Left lung (tissue), 10 donors: ENCODE data around the gene TFDP1. TPM values are rescaled to one million over a fixed set of nuclear protein-coding genes. Genes with fewer than 3 reads are reported as not detected.

Experiments
- ATAC-seq: fragments of 200-7000 bp; cut with Tn5 transposase; one replicate; pipeline ENCODE4 v1.9.1; 2020; ENCODE audit warnings: moderate library complexity
- DNase-seq, 4 donors: peaks; one replicate each; pipeline ENCODE4 v3.0.0-alpha.2; 2013 to 2020
- H3K27ac ChIP-seq, 2 donors: fragments of 200-600 bp; sonication (generic) in 1 of 2; one replicate each; pipeline versions ENCODE4 v1.5.0 to v1.8.0; 2020 to 2021
- H3K27me3 ChIP-seq, 2 donors: fragments of 200-600 bp; sonication (generic) in 1 of 2; one replicate each; pipeline versions ENCODE4 v1.5.0 to v1.8.0; 2020 to 2021
- H3K36me3 ChIP-seq, 2 donors: fragments of 200-600 bp; sonication (generic) in 1 of 2; one replicate each; pipeline versions ENCODE4 v1.5.0 to v1.8.0; 2020 to 2021
- H3K4me1 ChIP-seq, 2 donors: fragments of 200-600 bp; one replicate each; pipeline ENCODE4 v1.8.0; 2021
- H3K4me3 ChIP-seq, 2 donors: fragments of 200-600 bp; sonication (generic) in 1 of 2; one replicate each; pipeline versions ENCODE4 v1.5.0 to v1.8.0; 2020 to 2021; ENCODE audit warnings: mild to moderate bottlenecking in 1 of 2
- H3K9me3 ChIP-seq, 2 donors: fragments of 200-600 bp; sonication (generic) in 1 of 2; one replicate each; pipeline versions ENCODE4 v1.5.0 to v1.8.0; 2020 to 2021
- intact Hi-C, 2 donors: fragments of 100-400 bp; cut with DNase I; formaldehyde crosslinking; loops; one replicate each; pipeline versions ENCODE4 v1.11.2 to v1.14.2; 2022
- polyA plus RNA-seq, 6 donors: library from polyadenylated mRNA; unstranded; fragments of 120-200 nt; gene quantifications; one replicate each; pipeline ENCODE4 v1.2.1, GENCODE V29; 2013; ENCODE audit not compliant: insufficient read length in 6 of 6
- total RNA-seq, 2 donors: library from RNA; stranded (reverse); fragmentation: NEBNext Ultra II Directional; extraction: Animal tissue kit (Norgen Biotek cat#: 25700); gene quantifications; one replicate each; pipeline ENCODE4 v1.2.1, GENCODE V29; 2021
- TF ChIP-seq, protein P1 (sequence below), 2 donors: fragments of 200-600 bp; sonication (generic) in 1 of 2; IDR thresholded peaks; one replicate each; pipeline versions ENCODE4 v1.5.0 to v1.8.0; 2021; ENCODE audit warnings: antibody characterized with exemption in 2 of 2
- donor health status: DM: no; HTN: yes; CAD: no.
- donor health status: DM: no; HTN: no; CAD: no.

TFDP1 gene
- total and polyA plus RNA-seq, 8 donors = 48.8 to 99.5 (median 81.7) TPM

DNA sequence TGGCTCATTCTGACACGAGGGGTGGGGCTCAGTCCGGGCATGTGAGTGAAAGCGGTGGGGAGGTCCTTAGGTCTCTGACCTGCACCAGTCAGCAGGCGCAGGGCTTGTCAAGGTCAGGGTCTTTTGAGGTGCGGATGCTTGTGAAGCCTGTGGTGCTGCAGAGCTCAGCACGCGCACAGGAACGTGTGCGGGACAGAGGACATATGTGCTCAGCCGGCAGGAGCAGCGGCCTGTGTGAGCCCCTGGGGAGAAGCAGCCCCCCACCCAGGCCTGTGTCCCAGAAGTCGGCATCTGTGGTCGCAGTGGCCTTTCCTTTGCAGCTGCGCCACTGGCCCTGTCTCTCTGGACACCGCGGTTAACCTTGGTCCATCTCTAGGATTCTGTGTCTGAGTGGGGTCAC lies 42.6 kb downstream of the TFDP1 start:
- H3K4me3 ChIP-seq = no peak overlapping the region
- H3K27me3 ChIP-seq = no peaks in the 10 kb centered on the region
- TF ChIP-seq, protein P1, sequence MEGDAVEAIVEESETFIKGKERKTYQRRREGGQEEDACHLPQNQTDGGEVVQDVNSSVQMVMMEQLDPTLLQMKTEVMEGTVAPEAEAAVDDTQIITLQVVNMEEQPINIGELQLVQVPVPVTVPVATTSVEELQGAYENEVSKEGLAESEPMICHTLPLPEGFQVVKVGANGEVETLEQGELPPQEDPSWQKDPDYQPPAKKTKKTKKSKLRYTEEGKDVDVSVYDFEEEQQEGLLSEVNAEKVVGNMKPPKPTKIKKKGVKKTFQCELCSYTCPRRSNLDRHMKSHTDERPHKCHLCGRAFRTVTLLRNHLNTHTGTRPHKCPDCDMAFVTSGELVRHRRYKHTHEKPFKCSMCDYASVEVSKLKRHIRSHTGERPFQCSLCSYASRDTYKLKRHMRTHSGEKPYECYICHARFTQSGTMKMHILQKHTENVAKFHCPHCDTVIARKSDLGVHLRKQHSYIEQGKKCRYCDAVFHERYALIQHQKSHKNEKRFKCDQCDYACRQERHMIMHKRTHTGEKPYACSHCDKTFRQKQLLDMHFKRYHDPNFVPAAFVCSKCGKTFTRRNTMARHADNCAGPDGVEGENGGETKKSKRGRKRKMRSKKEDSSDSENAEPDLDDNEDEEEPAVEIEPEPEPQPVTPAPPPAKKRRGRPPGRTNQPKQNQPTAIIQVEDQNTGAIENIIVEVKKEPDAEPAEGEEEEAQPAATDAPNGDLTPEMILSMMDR (IDR thresholded peaks at IDR 0.05) = no peak
- DNase-seq = peak in 1 of 4 donors; percentile 17
- H3K9me3 ChIP-seq = no peaks in the 10 kb centered on the region
- H3K36me3 ChIP-seq = peaks cover 0 to 74% of the 10 kb centered on the region in 2 donors
- intact Hi-C loops = no loop called here
- no peak overlapping the region for H3K27ac ChIP-seq
- ATAC-seq = no peak
- no peaks in the 10 kb centered on the region for H3K4me1 ChIP-seq

DNA sequence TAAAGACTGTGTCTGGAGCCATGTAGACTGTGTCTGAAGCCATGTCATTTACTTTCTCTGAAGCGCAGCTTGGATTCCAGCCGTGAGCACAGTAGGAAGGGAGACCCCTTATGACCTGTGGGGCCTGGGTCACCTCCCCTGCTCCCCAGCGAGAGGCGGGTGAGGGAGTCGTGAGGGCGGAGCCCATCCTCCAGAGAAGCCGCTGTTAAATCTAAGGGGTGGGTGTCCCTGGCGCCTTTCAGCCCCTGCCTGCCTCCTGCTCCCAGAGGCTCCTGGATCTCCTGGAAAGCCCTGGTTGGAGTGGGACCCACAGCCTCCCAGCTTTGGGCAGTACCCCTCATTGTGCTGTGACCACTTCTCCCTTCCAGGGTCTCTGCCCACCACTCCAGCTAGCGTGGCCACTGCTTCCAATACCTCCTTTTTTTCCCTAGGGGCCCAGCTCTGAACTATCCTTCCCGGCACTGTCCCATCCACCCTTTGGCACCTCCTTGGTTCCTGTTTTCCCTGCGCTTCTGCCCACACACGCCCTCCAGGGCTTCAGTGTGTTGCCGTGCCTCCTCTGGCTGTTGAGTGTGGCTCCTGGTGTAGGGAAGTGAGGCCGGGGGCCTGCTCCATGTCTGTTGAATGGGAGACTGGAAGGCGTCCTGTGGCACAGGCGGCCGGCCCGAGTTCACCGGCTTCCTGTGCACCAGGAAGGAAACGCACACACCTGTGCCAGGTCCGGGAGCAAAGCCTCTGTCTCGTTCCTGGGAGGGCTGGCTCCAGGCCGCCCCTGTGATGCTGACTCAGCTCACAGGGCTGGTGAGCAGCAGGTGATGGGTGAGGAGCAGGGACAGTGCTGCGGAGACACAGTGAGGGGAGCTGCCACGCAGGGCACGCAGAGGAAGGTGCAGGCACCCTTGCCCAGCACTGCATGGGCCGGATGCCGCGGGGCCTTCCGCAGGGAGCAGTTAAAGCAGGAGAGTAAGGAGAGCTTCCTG lies 44.0 kb downstream of the TFDP1 start:
- DNase-seq (peak in 1 of 4 donors; percentile 24), ATAC-seq (no peak)
- Histone ChIP-seq H3K4me1 (no peaks in the 10 kb centered on the region), H3K9me3 (no peaks in the 10 kb centered on the region), H3K27me3 (no peaks in the 10 kb centered on the region), H3K36me3 (peaks cover 0 to 74% of the 10 kb centered on the region in 2 donors), H3K27ac (no peak overlapping the region), H3K4me3 (no peak overlapping the region)
- intact Hi-C loops = no loop called here
- TF ChIP-seq, protein P1 (IDR thresholded peaks at IDR 0.05) = no peak

DNA sequence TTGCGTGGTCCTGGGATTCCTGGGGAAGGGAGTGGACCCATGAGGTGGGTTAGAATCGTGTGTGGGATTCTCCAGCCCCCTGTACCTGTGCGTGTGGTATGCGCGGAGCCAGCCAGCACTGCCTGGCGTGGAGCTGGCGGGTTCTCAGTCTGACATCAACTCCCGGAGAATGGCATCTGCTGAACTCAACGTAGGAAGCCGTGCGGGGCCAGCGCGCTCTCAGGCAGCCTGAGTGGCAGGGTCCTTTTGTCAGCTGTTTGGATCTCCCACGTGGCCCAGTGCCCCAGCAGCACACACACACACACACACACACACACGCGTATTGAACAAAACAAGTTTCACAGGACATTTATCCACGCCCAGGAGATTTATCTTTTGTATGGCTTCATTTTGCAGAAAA lies 45.3 kb downstream of the TFDP1 start:
- TF ChIP-seq, protein P1 (IDR thresholded peaks at IDR 0.05) = no peak
- peak in 1 of 4 donors; percentile 24 for DNase-seq
- intact Hi-C loops = no loop called here
- Histone ChIP-seq H3K27ac (no peak overlapping the region), H3K27me3 (no peaks in the 10 kb centered on the region), H3K4me3 (no peak overlapping the region), H3K36me3 (peaks cover 0 to 79% of the 10 kb centered on the region in 2 donors), H3K9me3 (no peaks in the 10 kb centered on the region), H3K4me1 (no peaks in the 10 kb centered on the region)
- ATAC-seq = no peak

DNA sequence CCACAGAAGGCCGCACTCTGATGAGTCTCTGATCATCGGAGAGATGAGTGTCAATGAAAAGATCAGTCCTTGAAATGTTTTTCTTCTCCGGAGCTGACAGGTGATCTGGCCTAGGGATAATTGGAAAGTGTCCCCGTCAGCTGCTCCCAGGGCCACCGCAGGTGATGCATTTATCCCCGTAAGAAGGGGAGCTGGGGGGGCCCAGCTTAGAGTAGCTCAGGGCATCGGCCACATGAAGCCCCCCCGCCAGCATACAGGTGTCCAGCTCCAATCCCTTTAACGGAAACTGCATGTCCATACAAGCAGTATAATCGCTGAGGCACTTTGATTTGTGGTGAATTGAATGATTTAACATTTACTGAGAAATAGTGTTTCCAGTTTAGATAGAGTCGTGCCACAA lies 45.7 kb downstream of the TFDP1 start:
- Histone ChIP-seq H3K36me3 (peaks cover 0 to 83% of the 10 kb centered on the region in 2 donors), H3K4me1 (no peaks in the 10 kb centered on the region), H3K9me3 (no peaks in the 10 kb centered on the region), H3K4me3 (no peak overlapping the region), H3K27me3 (no peaks in the 10 kb centered on the region), H3K27ac (no peak overlapping the region)
- TF ChIP-seq, protein P1 (IDR thresholded peaks at IDR 0.05) = no peak
- ATAC-seq = no peak
- intact Hi-C loops = no loop called here
- DNase-seq = peak in 1 of 4 donors; percentile 26

DNA sequence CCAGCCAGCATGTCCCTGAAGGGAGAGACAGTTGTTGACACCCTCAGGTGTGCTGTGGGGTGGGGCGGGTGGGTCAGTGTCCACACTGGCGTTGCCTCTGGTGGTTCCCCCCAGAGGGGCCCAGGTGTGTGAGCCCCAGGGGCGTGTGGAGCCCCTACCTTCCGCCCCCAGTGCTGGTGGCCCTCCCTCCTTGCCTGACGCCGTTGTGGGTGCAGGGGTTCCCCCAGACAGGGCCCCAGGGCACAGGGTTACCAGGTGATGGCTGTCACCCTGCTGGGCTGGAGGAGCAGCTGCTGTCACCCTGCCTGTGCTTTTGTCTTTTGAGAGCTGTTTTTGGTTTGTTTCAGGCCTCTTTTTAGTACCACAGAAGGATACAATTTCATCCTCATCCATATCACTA lies 46.3 kb downstream of the TFDP1 start:
- DNase-seq (peak in 1 of 4 donors; percentile 10), ATAC-seq (no peak)
- intact Hi-C loops = no loop called here
- H3K9me3 ChIP-seq = no peaks in the 10 kb centered on the region
- no peaks in the 10 kb centered on the region for H3K27me3 ChIP-seq
- no peak overlapping the region for H3K27ac ChIP-seq
- TF ChIP-seq, protein P1 (IDR thresholded peaks at IDR 0.05) = no peak
- H3K36me3 ChIP-seq = peaks cover 0 to 88% of the 10 kb centered on the region in 2 donors
- H3K4me3 ChIP-seq = no peak overlapping the region
- no peaks in the 10 kb centered on the region for H3K4me1 ChIP-seq
